AG20443 (cell line): ENCODE measurements around the gene KLHL29.
A peak's percentile ranks its signal among the peaks of the same experiment; 100 is the strongest.

Source experiments
- DNase-seq: peaks from one replicate; pipeline ENCODE4 v3.0.0; 2012; ENCODE audit warnings: low spot score, mixed read lengths

KLHL29 gene

DNA sequence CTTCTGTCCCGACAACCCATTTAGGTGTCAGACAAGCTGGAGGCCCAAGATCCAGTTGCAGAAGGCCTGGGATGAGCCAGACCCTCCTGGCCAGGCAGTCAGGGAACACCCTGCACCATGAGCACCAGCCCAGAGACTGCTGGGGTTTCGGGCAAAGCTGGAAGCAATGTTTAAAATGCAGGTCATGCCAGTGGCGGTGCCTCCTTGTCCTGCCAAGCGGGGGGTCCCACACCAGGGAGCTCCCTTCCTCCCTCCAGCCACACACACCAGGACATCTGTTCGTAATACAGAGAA lies 311.7 kb downstream of the KLHL29 start:
- no peak for DNase-seq

DNA sequence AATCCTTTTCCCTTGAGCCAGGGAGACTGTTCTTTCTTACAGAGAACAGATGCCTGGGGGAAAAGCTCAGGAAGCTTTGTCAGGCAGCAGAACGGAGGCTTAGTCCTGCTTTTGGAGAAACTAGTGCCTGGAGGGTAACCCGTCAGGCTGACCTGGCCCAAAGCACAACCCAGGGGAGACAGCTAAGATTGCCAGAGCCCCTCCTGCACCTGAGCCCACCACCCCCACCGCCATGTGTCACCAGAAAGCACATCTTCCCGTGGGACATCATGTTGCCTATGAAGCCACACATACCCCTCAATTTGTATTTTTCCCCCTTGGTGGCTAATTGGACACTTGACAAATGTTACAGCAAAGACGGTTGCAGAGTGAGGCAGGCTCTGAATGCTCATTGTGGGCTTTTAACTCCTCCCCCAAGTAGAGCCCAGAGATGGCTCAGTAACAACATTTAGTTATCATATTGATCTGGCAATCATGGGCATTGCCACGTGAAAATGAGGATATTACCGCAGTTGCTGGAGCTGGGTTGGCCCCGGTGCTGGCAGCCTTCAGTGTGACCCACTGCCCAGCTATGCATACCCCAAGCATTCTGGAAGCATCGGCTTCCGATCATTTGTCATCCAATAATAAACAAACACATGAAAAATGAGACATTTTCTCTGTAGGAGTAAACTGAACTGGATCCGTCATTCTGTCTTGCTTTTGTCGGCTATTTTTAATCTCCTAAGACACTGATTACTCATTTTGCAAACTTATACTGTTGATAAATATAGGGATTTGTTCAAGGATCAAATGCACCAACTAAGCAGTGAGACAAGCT lies 312.5 kb downstream of the KLHL29 start:
- DNase-seq = no peak

DNA sequence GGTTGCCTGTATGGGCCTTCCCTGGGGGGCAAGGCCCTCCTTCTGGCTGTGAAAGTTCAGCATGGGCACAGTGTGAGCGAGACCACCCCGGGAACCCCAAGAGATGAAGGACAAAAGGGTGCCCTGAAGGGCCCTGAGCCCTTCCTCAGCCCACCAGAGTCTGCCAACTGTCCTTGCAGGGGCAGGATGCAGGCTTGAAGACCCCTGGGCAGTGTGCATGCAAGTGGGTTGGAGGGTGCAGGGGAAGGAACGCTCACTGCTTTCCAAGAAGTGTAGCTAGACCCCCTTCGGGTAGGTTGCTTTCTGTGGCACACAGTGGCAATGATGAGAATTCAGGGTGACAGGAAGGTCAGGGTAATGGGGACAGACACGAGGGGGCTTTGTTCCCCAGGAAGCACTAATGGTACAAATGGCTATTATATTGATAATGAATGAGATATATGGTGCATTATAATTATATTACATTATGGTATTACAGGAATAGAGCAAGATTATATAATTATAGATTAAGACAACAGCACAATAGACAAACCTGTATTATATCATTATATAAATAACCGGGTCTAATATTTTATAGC lies 313.2 kb downstream of the KLHL29 start:
- no peak for DNase-seq

DNA sequence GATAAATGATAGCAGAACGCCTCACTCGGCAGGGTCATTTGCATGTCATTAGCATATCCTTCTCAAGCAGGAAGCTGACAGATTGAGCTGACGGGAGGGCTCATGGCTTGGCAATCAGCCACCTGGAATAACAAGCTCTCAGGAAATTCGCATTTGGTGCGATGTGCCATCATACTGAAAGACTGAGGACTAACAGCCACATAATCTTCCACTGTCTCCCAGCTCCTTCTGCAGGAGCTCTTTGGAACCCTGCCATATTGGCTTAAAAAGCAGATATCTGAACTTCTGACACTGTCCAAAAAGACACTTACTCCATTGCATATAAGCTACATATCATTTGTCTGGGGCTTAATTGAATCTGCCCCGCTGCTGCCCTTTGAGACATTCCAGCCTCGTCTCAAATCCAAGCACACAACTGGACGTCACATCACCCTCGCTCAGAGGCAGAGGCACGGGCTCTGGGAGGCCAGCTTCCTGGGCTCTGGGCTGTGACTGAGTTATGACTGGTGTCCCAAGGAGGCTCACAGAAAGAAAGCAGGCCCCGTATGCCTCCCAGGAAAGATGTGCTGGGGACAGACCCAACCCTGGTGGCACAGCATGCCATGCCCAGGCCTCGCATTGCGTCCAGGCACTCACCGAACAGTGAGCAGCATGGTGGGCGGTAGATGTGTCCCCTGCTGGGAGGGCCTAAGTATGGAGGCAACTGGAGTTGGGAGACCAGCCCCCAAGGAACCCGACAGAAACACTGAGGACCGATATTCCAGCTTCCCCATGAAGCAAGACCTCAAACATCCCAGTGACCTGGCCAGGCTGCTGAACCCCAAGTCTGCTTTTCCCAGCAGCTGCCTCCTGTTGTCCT lies 314.0 kb downstream of the KLHL29 start:
- no peak for DNase-seq

DNA sequence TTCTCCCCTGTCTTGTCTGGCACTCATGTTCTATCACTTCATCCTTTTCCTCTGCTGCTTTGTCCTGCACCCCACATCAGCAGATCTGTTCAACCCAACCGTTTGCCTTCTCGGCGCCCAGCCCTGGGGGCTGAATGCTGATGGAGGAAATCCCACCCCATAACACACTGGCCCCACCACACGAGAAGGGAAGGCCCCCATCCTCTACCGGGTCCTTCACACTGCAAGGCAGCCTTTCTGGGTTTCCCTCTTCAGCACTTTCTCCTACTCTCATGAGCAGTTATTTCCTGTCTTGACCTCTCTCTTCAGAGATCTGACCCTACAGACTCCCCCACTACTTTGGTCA lies 314.6 kb downstream of the KLHL29 start:
- DNase-seq = no peak

DNA sequence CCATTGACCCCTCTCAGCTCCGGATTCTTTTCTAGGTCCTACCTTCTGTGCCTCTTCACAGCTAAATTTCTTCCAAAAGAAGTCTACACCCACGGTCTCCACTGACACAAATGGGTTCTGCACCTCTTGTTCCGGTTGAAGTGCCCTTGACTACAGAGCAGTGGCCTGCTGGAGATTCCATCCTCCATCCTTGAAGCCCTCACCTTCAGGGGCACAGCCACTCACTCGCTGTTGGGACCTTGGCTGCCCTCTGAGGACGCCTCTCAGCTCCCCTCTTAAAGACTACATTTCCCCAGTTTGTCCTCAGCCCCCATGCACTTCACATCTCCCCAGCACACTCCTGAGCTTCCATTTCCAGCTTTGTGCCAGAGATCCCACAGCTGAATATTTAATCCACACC lies 315.6 kb downstream of the KLHL29 start:
- no peak for DNase-seq

DNA sequence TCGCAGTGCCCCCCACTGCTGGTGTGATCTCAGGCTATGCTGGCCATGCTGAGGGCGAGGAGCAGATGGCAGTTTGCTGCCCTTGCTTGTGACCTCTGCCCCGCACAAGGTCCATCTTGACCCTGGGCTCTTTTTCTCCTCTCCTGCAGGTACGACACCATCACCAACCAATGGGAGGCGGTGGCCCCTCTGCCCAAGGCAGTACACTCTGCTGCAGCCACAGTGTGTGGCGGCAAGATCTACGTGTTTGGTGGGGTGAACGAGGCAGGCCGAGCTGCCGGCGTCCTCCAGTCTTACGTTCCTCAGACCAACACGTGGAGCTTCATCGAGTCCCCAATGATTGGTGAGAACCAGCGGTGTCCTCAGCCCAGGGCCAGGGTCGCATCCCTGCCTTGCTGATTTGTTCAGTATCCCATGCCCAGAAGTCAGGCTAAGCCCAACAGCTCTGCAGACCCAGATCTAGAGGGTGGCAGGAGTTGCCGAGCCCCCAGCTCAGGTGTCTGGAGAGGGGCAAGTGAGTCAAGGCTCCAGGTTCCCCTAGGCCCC lies 318.1 kb downstream of the KLHL29 start:
- no peak for DNase-seq

DNA sequence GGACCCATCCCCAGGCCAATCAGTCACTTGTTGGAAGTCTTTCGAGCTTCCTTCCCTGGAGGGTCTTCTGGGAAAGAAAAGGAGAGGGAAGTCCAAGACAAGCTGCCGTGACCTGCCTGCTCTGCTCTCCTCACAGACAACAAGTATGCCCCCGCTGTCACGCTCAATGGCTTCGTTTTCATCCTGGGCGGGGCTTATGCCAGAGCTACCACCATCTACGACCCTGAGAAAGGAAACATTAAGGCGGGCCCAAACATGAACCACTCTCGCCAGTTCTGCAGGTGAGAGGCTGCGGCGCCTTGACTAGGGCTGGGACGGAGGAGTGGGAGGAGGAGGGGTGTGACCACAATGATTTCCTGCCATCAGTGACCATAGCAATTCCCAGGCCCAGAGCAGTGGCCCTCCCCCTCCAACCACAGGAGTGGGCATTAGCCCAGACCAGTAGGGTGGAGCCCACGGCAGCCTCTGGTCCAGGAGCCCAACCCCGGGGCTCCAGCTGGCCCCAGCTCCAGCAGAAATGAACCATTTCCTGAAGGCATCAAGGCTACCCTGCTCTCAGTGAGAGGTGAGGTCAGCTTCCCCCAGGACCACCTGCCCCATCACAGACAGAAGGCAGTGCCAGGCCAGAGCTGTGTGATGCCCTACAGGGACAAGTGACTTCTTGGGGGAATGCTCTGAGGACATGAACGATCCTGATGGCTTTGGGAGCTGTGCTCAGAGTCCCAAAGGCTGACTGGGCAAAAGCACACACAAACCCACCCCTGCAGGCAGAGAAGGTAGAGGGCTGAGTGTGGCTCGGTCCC lies 318.8 kb downstream of the KLHL29 start:
- DNase-seq = peak; percentile 59

DNA sequence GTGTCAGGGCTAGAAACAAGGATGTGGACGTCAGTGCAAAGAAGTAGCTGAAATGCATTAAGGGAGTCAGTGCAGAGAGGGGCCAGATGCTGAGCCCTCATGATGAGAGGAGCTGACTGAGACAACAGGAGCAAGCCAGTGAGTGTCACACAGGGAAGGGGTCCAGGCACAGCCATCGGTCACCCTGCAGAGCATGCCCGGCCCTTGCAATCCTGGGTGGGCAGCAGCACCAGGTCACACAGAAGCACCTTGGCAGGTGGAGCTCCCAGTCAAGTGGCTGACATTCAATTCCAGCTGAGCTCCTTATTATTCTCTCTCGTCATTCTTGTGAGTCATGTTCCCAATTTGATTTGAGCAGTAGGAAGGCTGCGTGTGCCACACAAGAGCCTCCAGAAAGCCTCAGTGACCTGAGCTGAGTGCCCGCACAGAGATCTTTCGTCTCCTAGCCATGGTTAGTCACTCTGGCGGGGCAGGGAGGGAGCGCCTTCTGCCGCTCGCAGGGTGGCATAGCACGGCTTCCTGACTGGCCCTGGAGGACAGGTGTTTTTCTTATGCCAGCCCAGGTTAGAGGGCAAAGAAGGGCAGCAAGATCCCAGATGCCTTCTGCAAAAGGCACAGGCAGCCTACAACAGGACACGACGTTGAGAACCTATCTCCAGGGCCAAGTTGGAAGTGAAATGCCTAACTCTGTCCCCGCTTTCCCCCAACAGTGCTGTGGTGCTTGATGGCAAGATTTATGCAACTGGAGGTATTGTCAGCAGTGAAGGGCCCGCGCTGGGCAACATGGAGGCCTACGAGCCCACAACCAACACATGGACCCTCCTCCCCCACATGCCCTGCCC lies 321.0 kb downstream of the KLHL29 start:
- no peak for DNase-seq

DNA sequence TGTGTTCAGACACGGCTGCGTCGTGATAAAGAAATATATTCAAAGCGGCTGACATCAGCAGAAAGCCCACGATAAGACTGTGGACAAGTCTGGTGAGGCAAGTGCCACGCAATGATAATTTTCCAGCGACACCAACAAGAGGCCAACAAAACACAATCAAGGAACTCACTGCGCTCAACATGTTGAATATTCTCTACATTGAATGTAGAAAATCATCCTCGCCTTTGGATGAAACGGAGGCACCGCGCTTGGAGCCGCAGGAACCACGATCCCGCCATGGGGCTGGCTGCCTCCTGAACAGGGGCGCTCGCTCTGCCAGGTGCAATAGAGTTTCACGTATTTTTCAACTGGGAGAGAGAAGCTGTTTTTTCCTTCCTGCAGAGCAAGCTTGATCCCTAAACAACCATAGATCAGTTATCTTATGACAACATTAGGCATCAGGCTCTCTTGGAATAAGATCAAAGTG lies 321.7 kb downstream of the KLHL29 start:
- DNase-seq = peak; percentile 5

DNA sequence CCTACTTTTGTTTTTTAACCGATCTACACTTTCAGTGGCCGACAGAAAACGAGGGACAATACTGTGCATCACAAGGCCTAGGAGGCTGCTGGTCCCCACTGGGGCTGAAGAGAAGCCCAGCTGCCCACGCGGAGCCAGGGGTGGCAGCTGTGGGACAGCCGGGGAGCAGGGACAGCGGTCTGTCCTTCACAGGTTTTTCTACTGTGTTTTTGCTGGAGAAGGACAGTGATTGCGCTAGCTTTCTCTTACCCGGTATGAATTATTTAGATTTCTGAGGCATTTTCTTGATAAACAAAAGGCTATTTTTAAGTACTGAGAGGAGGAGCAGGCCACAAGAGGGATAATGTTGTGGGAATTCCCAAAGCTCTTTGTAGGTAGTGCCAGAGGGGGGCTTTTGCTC lies 322.1 kb downstream of the KLHL29 start:
- DNase-seq = peak; percentile 9

DNA sequence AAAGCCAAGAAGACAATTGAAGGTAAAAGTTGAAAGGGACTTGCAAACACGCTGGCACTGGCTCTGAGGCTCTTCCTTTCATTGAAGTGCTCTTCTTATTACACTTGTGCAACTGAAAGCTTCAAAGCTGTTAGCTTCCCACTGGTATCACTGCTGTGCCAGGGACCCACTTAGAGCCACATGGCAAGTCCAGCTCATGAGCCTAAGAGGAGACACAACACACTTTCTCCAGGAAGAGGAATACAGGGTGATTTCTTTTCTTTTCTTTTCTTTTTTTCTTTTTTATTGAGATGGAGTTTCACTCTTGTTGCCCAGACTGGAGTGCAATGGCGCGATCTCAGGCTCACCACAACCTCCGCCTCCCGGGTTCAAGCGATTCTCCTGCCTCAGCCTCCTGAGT lies 323.8 kb downstream of the KLHL29 start:
- DNase-seq = peak; percentile 5

DNA sequence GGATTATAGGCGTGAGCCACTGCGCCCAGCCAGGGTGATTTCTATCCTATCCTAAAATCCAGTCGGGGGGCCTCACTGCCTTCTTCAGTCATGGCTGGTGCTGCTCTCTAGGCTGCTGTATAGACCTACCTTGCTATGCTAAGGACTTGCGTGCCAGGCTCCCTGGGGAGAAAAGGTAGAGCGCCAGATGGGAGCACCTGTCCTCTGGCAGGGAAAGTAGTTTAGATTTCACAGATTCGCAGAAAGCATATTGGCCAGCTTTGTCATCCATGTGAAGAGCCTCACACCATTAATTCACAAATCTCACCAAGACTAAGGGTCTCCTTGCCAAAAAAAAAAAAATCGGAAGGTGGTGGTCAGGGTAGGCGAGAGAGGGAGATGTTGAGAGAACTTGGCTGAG lies 324.3 kb downstream of the KLHL29 start:
- no peak for DNase-seq

DNA sequence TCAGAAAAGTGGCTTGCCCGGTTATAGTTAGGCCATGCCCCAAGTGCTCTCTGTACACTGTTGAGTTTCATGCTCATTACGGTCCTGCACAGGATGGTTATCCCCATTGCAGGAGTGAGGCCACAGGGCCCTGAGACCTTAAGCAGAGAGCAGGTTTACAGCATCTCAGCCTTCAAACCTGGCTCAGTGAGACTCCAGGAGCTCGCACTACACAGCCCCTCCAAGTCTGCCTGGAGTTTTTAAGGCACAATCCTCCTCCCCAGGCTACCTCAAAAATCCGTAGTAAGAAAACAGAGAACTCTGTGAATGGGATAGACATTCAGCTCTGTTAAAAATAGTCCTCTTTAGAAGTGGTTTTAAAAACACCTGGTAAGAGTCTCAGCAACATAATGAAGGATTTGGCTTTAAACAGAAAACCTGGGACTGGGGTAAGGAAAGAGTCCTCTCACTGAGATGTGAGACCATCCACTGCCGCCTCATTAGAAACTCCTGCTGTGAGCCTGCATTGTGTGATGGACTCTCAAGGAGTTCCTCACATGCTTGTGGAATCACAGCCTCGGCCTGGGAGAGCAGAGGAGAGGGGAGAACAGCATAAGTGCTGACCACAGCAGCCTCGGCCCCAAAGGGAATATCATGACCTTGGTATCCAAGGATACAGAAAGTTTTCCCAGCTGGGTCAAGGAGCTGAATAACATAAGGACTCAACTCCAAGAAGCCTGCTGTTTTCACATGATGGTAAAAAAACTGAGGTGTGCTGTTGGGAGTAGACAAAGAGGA lies 327.2 kb downstream of the KLHL29 start:
- no peak for DNase-seq

DNA sequence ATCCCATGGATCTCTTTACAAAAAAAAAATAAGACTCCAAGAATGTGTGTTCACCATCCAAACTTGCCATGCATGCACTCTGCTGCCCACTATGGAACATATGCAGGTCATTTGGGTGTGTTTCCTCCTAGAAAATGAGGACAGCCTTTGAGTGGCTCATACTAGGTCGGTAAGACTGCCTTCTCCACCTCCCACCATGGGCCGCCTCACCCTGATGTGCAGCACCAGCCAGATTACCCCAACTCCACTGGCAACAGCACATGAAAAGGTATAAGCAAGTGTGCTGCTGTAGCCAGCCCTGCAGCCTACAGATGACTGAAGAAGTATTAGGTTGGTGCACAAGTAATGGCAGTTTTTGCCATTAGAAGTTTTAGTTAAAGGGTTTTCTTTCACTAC lies 327.8 kb downstream of the KLHL29 start:
- DNase-seq = no peak

DNA sequence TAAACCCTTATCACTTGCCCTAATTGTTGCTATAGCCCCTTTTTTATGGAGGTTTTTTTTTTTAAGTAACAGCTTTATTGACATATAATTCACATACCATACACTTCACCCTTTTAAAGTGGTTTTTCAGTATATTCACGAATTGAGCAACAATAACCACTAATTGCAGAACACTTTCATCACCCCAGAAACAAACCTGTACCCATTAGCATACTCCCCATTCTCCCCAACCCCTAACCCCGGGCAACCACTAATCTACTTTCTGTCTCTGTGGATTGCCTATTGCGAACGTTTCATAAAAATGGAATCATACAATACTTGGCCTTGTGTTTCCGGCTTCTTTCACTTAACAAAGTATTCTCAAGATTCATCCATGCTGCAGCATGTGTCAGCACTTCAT lies 328.4 kb downstream of the KLHL29 start:
- no peak for DNase-seq

DNA sequence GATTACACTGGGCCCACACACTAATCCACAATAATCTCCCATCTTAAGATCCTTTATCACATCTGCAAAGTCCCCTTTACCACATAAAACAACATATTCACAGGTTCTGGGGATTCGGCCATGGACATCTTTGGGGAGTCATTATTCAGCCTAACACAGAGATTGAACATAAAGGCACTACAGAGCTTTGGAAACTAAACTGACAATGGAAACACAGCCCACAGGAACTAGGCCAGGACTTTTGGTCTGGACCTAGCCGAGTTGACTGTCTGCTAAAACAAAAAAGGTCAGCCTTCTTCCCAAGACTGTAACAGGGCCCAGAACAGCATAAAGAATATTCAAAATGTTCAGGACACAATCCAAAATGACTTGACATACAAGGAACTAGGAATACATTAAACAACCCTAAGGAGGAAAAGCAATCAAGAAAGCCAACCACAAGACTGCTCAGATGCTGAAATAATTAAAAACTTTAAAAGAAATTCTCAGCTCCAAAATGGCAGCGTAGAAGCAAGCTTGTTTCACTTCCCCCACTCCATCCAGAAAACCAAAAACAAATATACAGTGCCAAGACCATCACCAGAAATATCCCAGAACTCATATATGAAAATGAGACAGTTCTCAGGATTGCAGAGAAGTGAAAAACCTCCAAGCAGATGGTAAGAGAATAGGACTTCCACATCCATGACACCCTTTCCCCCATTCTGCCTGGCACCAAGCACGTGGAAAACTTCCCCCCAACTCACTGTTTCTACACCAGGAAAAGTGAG lies 334.1 kb downstream of the KLHL29 start:
- DNase-seq = no peak

DNA sequence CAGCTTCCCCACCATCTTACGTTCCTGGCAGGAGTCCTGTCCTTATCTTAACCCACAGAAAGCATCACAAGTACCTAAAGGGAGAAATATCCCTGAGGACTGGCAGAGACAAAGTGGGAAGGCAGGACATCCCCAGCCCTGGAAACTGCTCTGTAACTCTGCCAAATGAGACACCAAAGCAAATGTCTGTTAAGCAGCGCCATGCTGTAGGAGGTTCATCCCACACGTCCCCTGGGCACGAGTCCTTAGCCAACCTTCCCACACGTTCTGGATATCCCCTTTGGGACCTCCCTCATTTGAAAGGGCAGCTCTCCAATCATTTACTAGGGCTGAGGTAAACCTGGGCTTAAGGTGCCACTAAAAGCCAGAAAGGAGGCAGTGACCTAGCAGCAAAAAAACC lies 334.7 kb downstream of the KLHL29 start:
- no peak for DNase-seq

DNA sequence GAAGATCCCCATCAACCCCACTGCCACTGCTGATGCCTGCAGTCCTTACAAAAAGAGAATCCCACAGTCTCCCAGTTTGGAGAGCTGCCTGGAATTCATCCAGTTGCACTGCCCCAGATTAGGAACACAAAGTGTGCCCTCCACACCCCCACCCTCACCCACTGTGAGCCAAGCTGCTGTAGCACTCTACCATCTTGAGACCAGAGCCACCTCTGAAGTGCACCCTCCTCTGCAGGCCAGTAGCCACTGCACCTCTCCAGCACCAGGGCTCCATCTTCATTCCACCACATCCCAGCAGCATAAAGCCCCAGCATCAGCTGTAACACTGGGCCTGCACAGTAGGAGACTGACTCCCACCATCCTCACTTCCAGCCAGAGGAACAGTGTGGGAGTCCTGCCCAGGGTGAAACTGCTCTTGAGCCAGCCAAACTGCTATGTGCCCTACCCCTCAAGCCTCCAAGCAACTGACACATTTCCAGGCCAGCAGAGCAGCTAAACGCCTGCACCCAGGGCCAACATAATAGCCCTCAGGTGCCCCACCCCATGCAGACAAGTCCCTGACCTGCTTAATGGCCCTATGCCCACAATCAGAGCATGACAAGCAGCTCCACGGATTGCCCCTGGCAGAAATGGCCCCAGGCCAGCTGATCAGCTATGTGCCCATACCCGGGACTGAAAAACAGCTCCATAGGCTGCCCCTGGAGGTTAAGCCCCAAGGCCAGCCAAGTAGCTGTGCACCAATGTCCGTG lies 335.9 kb downstream of the KLHL29 start:
- DNase-seq = no peak
